HG03196 (cell line): Measurements from ENCODE around the gene DSCAML1.

Experiments
- ATAC-seq: cut with Tn5 transposase; IDR thresholded peaks from one replicate; pipeline ENCODE4 v1.9.1; 2021; ENCODE audit not compliant: unreplicated experiment

Gene DSCAML1

GRCh38 chr11:117642396-117642795 is 154.6 kb downstream of the DSCAML1 start:
- ATAC-seq: no peak

- ATAC-seq: no peak
Observed at GRCh38 chr11:117641008-117641915, 155.8 kb downstream of the DSCAML1 start.

- ATAC-seq: no peak
Observed at GRCh38 chr11:117640041-117640440, 157.0 kb downstream of the DSCAML1 start.

GRCh38 chr11:117639601-117640000 is 157.4 kb downstream of the DSCAML1 start:
- ATAC-seq: no peak

- ATAC-seq: no peak
Observed at GRCh38 chr11:117638911-117639543, 158.0 kb downstream of the DSCAML1 start.

- ATAC-seq: no peak
Observed at GRCh38 chr11:117634756-117635603, 162.0 kb downstream of the DSCAML1 start.

- ATAC-seq: no peak
Observed at GRCh38 chr11:117633976-117634755, 162.8 kb downstream of the DSCAML1 start.

- ATAC-seq: no peak
Observed at GRCh38 chr11:117633186-117633754, 163.7 kb downstream of the DSCAML1 start.

- no peak for ATAC-seq
Observed at GRCh38 chr11:117632306-117632705, 164.7 kb downstream of the DSCAML1 start.

- no peak for ATAC-seq
Observed at GRCh38 chr11:117631336-117632140, 165.5 kb downstream of the DSCAML1 start.

GRCh38 chr11:117629891-117630538 is 167.0 kb downstream of the DSCAML1 start:
- no peak for ATAC-seq

- ATAC-seq: no peak
Observed at GRCh38 chr11:117629146-117629545, 167.9 kb downstream of the DSCAML1 start.

GRCh38 chr11:117627259-117627658 is 169.8 kb downstream of the DSCAML1 start:
- ATAC-seq: no peak

GRCh38 chr11:117626576-117626975 is 170.4 kb downstream of the DSCAML1 start:
- ATAC-seq: no peak

- ATAC-seq: no peak
Observed at GRCh38 chr11:117625237-117625636, 171.8 kb downstream of the DSCAML1 start.

GRCh38 chr11:117623831-117624271 is 173.2 kb downstream of the DSCAML1 start:
- no peak for ATAC-seq

- no peak for ATAC-seq
Observed at GRCh38 chr11:117621226-117621625, 175.8 kb downstream of the DSCAML1 start.

- ATAC-seq: no peak
Observed at GRCh38 chr11:117620659-117621058, 176.4 kb downstream of the DSCAML1 start.

GRCh38 chr11:117620086-117620485 is 176.9 kb downstream of the DSCAML1 start:
- no peak for ATAC-seq
